Measurements from ENCODE around the gene CA12.
"Not testable (repeated sequence)": the region's sequence is repeated elsewhere in the genome, so short reads cannot be mapped to it uniquely, and the experiment has no call there.

CA12 gene

DNA sequence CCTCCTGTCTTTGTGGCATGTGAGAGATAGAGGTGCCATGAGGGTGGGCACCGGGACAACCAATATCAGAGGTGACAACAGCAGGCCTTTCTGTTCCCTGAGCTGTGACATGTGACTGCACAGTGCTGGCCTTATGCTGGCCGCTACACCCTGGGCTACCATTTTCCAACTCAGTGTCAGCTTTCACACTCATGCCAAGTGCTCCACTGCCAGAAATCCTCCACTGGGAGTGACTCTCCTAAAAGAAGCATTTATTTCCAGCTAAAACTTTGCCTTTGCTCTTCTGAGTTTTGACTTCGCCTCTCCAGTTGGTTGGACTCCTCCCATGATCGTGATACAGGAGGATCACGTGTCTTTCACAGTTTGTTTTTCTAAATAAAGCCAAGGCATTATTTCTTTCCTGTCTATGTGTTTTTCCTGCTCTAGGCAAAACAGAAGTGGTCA lies 31.4 kb downstream of the CA12 start:
- no peak for DNase-seq (ENCODE audit: extremely low read depth, low read depth)
- TF ChIP-seq, protein P1, sequence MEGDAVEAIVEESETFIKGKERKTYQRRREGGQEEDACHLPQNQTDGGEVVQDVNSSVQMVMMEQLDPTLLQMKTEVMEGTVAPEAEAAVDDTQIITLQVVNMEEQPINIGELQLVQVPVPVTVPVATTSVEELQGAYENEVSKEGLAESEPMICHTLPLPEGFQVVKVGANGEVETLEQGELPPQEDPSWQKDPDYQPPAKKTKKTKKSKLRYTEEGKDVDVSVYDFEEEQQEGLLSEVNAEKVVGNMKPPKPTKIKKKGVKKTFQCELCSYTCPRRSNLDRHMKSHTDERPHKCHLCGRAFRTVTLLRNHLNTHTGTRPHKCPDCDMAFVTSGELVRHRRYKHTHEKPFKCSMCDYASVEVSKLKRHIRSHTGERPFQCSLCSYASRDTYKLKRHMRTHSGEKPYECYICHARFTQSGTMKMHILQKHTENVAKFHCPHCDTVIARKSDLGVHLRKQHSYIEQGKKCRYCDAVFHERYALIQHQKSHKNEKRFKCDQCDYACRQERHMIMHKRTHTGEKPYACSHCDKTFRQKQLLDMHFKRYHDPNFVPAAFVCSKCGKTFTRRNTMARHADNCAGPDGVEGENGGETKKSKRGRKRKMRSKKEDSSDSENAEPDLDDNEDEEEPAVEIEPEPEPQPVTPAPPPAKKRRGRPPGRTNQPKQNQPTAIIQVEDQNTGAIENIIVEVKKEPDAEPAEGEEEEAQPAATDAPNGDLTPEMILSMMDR (IDR thresholded peaks at IDR 0.05; ENCODE audit: low read depth, low read length) = no peak

DNA sequence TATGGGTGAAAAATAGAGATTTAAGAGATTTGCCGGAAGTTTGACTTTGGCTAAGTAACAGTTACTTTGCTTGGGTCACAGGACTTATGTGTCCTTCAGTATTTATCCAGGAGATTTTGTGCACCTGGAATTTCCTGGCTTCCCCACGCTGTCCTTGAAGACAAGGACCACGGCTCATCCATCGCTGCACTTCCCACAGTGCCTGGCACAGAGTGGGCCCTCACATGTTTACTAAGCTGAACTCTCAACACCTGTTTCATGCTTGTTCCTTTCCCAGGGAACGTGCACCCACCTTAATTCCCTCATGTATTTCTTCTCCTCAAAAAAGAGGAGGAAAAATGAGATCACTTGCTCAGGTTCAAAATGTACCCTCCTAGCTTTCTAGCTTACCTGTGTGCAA lies 32.0 kb downstream of the CA12 start:
- TF ChIP-seq, protein P1 (IDR thresholded peaks at IDR 0.05; ENCODE audit: low read depth, low read length) = no peak
- no peak for DNase-seq (ENCODE audit: extremely low read depth, low read depth)

DNA sequence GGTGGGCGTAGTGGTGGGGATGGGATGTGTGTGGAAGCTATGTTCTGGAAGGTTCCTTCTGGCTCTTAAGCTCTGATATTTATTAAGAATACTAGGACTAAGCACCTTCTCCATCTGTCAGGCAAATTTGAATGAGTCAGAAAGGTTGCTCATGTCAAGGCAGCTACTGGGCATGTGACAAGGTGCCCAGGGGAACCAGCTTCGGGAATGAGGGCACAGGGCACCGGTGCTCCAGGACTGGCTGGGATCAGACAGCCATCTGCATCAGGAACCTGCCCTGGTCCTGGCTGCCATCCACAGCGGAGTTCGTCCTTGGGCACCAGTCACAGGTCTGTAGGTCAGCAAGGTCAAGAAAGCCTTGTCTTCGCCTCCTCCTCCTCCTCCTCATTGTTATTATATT lies 32.5 kb downstream of the CA12 start:
- DNase-seq (ENCODE audit: extremely low read depth, low read depth) = no peak
- TF ChIP-seq, protein P1 (IDR thresholded peaks at IDR 0.05; ENCODE audit: low read depth, low read length) = no peak

DNA sequence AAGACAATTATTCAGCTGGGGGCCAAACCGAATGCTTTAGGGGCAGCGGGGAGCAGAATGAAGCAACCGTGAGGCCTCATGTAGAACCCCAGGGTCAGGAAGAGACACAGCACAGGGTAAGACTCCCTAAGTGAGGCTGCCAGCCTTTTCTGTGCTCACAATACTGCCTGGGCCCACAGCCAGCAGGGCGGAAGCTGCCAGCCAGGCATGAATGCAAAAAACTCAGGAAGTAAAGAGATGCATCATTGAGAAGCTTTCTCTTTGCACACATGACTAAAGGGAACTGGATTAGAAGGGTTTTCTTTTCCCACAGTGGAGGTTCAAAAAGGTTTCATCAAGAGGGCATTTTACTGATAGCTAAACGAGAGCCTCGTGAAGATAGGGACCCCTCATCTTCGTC lies 33.3 kb downstream of the CA12 start:
- TF ChIP-seq, protein P1 (IDR thresholded peaks at IDR 0.05; ENCODE audit: low read depth, low read length) = no peak
- DNase-seq (ENCODE audit: extremely low read depth, low read depth) = no peak

DNA sequence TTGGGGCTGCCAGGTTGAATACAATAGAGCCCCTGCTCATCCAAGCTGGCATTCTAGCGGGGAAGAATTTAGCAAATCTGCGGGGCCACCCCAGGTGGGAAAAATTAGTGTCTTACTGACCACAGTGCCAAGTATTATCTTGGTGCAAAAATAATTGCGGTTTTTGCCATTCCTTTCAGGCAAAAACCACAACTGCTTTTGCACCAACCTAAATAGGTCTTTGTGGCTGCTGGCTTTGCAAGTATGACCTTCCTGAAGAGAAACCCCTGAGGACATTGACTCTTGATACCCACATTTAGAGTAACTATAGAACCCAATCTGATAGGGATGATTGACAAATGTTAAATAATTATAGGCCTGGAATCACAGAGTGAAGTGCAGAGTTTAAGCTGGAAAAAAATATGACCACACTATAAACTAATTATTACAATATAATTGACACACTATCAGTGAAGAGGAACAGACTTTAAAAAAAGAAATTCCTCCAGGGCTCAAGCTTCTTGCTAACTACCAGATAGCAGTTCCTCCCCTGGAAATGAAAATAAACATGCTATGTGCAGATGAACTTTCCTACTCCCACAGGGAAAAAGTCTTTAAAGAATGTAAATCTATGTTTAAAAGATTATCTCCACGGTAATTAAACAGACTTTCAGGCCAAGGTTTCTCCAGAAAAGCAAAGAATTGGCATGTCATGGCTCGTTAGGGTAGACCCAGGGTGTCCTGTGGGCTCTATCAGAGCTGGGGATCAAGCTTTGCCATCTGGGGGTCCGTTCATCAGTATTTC lies 34.4 kb downstream of the CA12 start:
- TF ChIP-seq, protein P1 (IDR thresholded peaks at IDR 0.05; ENCODE audit: low read depth, low read length) = no peak
- DNase-seq (ENCODE audit: extremely low read depth, low read depth) = peak; percentile 37

DNA sequence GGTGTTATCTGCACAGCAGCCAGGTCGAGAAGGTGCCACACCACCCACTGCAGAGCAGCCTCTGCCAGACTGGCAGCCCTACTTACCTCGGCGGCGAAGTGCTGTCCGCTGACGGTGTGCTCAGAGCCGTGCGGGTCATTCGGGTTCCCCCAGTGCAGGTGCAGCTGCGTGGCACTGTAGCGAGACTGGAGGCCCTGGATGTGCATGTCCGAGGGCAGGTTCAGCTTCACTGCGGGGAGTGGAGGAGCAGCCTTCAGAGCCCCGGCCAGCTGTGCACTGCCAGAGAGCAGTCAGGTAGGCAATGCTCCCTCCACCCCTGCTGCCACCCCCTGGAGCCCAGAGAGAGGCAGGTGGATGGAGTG lies 36.3 kb downstream of the CA12 start:
- DNase-seq (ENCODE audit: extremely low read depth, low read depth) = no peak

DNA sequence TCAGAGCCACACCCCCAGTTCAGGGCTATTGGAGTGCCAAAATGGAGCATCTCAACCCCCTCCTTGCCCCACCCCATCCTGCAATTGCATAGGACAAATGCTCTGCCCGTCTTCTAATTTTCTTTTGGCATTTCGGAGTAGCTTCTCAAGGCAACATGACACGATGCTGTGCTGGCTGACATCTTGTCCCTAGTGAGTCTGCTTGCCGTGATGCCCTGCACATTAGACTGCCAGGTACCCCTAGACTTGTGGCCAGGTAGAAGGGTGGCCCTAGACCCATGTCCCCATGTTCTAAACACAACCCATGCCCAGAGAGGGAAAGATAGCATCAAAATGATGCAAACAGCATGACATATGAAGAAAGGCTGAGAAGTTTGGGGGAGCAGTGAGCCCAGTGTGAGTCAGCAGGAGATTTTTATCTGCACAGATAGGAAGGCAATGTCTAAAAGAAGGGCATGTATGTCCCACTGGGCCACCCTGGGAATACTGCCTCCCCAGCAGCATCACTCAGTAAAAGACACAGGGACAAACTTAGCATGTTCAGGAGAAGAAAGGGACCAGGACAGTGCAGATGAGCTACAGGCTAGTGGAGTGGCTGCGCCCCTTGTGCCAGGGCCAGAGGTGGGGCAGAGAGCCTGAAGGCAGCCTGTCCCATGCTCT lies 36.8 kb downstream of the CA12 start:
- no peak for DNase-seq (ENCODE audit: extremely low read depth, low read depth)
- TF ChIP-seq, protein P1 (IDR thresholded peaks at IDR 0.05; ENCODE audit: low read depth, low read length) = no peak

More for the DNA sequence above, 36.3 kb downstream of the CA12 start:
- TF ChIP-seq, protein P1 (IDR thresholded peaks at IDR 0.05; ENCODE audit: low read depth, low read length) = no peak

DNA sequence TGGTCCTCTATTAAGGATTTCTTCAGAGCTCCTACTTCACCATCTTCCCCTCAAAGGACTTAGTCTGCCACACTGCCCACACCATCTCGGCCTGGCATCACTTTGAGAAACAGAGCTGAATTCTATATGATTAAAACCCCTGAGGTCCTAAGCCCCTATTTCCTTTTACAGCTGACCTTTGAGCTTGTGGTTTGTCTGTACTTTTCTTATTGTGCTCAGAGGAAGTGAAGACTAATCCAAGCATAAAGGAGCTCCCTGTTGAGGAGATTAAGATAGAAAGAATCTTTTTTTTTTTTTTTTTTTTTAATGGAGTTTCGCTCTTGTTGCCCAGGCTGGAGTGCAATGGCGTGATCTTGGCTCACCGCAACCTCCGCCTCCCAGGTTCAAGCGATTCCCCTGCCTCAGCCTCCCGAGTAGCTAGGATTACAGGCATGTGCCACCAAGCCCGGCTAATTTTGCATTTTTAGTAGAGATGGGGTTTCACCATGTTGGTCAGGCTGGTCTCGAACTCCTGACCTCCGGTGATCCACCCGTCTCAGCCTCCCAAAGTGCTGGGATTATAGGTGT lies 38.6 kb downstream of the CA12 start:
- not testable (repeated sequence) for DNase-seq (ENCODE audit: extremely low read depth, low read depth)

Data from AG09319 (cell line).